Activated naive CD8-positive, alpha-beta T cell (primary cell): Measurements from ENCODE around the gene ZNF526.
A peak's percentile ranks its signal among the peaks of the same experiment; 100 is the strongest.

Experiments
- H3K27ac Mint-ChIP-seq: one replicate; pipeline ENCODE4 v1.8.0; 2021; ENCODE audit warnings: mixed read lengths
- H3K27me3 Mint-ChIP-seq: one replicate; pipeline ENCODE4 v1.8.0; 2021; ENCODE audit warnings: mixed read lengths
- H3K36me3 Mint-ChIP-seq: one replicate; pipeline ENCODE4 v1.8.0; 2021; ENCODE audit warnings: mixed read lengths
- H3K4me1 Mint-ChIP-seq: one replicate; pipeline ENCODE4 v1.8.0; 2021; ENCODE audit warnings: low read depth, mixed read lengths
- H3K4me3 Mint-ChIP-seq: one replicate; pipeline ENCODE4 v1.8.0; 2021; ENCODE audit warnings: mild to moderate bottlenecking, mixed read lengths
- H3K9me3 Mint-ChIP-seq: one replicate; pipeline ENCODE4 v1.8.0; 2021; ENCODE audit warnings: low read depth, mixed read lengths

ZNF526 gene

GRCh38 chr19:42219812-42220750 lies at the start of gene ZNF526:
Gene ZNF526, plus strand, starts transcription at chr19:42220312. Its CDS starts 4,092 bp downstream, at chr19:42224404.
- Mint-ChIP-seq H3K27ac (peak within 1 kb of the TSS; percentile 99), H3K9me3 (no peaks in the 10 kb centered on the region), H3K4me1 (peaks cover 59% of the 10 kb centered on the region), H3K4me3 (peak within 1 kb of the TSS; percentile 100), H3K27me3 (no peaks in the 10 kb centered on the region), H3K36me3 (peaks cover 5% of the 10 kb centered on the region)

GRCh38 chr19:42170715-42171114 lies 49.4 kb upstream of the ZNF526 start:
- no peak overlapping the region for H3K27ac Mint-ChIP-seq
- H3K9me3 Mint-ChIP-seq, result no peaks in the 10 kb centered on the region

GRCh38 chr19:42172261-42172660 lies 47.9 kb upstream of the ZNF526 start:
- peaks cover 9% of the 10 kb centered on the region for H3K4me1 Mint-ChIP-seq
- no peak overlapping the region for H3K4me3 Mint-ChIP-seq
- H3K36me3 Mint-ChIP-seq, result no peaks in the 10 kb centered on the region
- no peak overlapping the region for H3K27ac Mint-ChIP-seq
- peaks cover 7% of the 10 kb centered on the region for H3K27me3 Mint-ChIP-seq
- H3K9me3 Mint-ChIP-seq, result no peaks in the 10 kb centered on the region

More at GRCh38 chr19:42170715-42171114, 49.4 kb upstream of the ZNF526 start:
- no peak overlapping the region for H3K4me3 Mint-ChIP-seq
- H3K4me1 Mint-ChIP-seq, result peaks cover 2% of the 10 kb centered on the region
- H3K36me3 Mint-ChIP-seq, result no peaks in the 10 kb centered on the region
- peaks cover 5% of the 10 kb centered on the region for H3K27me3 Mint-ChIP-seq

- H3K4me1 Mint-ChIP-seq, result peaks cover 9% of the 10 kb centered on the region
- no peak overlapping the region for H3K4me3 Mint-ChIP-seq
- no peaks in the 10 kb centered on the region for H3K9me3 Mint-ChIP-seq
- H3K27ac Mint-ChIP-seq, result no peak overlapping the region
- H3K36me3 Mint-ChIP-seq, result no peaks in the 10 kb centered on the region
- peaks cover 7% of the 10 kb centered on the region for H3K27me3 Mint-ChIP-seq
These were observed 46.4 kb upstream of the ZNF526 start for GRCh38 chr19:42173695-42174094.

GRCh38 chr19:42174188-42174587 lies 45.9 kb upstream of the ZNF526 start:
- peaks cover 7% of the 10 kb centered on the region for H3K27me3 Mint-ChIP-seq

GRCh38 chr19:42174958-42175734 lies 45.0 kb upstream of the ZNF526 start:
- H3K27ac Mint-ChIP-seq, result no peak overlapping the region
- no peaks in the 10 kb centered on the region for H3K9me3 Mint-ChIP-seq
- peak overlapping the region; percentile 93 for H3K4me3 Mint-ChIP-seq
- peaks cover 9% of the 10 kb centered on the region for H3K4me1 Mint-ChIP-seq
- peaks cover 13% of the 10 kb centered on the region for H3K27me3 Mint-ChIP-seq
- no peaks in the 10 kb centered on the region for H3K36me3 Mint-ChIP-seq

More at GRCh38 chr19:42174188-42174587, 45.9 kb upstream of the ZNF526 start:
- Mint-ChIP-seq H3K4me3 (peak overlapping the region; percentile 21), H3K9me3 (no peaks in the 10 kb centered on the region), H3K36me3 (no peaks in the 10 kb centered on the region), H3K27ac (no peak overlapping the region), H3K4me1 (peaks cover 9% of the 10 kb centered on the region)

GRCh38 chr19:42175952-42176648 lies 44.0 kb upstream of the ZNF526 start:
- H3K36me3 Mint-ChIP-seq, result no peaks in the 10 kb centered on the region
- no peak overlapping the region for H3K27ac Mint-ChIP-seq
- H3K27me3 Mint-ChIP-seq, result peaks cover 13% of the 10 kb centered on the region
- H3K9me3 Mint-ChIP-seq, result no peaks in the 10 kb centered on the region
- peak overlapping the region; percentile 93 for H3K4me3 Mint-ChIP-seq
- H3K4me1 Mint-ChIP-seq, result peaks cover 9% of the 10 kb centered on the region

- Mint-ChIP-seq H3K9me3 (no peaks in the 10 kb centered on the region), H3K27me3 (peaks cover 13% of the 10 kb centered on the region), H3K36me3 (no peaks in the 10 kb centered on the region), H3K4me3 (peak overlapping the region; percentile 93), H3K4me1 (peaks cover 9% of the 10 kb centered on the region), H3K27ac (no peak overlapping the region)
These were observed 43.5 kb upstream of the ZNF526 start for GRCh38 chr19:42176649-42176989.

GRCh38 chr19:42176990-42177685 lies 43.0 kb upstream of the ZNF526 start:
- Mint-ChIP-seq H3K9me3 (no peaks in the 10 kb centered on the region), H3K27ac (no peak overlapping the region), H3K4me3 (no peak overlapping the region), H3K27me3 (peaks cover 13% of the 10 kb centered on the region), H3K36me3 (no peaks in the 10 kb centered on the region), H3K4me1 (peaks cover 9% of the 10 kb centered on the region)

GRCh38 chr19:42177686-42178019 lies 42.5 kb upstream of the ZNF526 start:
- Mint-ChIP-seq H3K4me3 (no peak overlapping the region), H3K27ac (no peak overlapping the region), H3K9me3 (no peaks in the 10 kb centered on the region), H3K4me1 (peaks cover 11% of the 10 kb centered on the region), H3K36me3 (no peaks in the 10 kb centered on the region), H3K27me3 (peaks cover 13% of the 10 kb centered on the region)

GRCh38 chr19:42178791-42179674 lies 41.1 kb upstream of the ZNF526 start:
- Mint-ChIP-seq H3K4me1 (peaks cover 17% of the 10 kb centered on the region), H3K4me3 (no peak overlapping the region), H3K36me3 (no peaks in the 10 kb centered on the region), H3K27ac (no peak overlapping the region), H3K27me3 (peaks cover 13% of the 10 kb centered on the region), H3K9me3 (no peaks in the 10 kb centered on the region)

- H3K36me3 Mint-ChIP-seq, result no peaks in the 10 kb centered on the region
- H3K4me1 Mint-ChIP-seq, result peaks cover 32% of the 10 kb centered on the region
- peaks cover 6% of the 10 kb centered on the region for H3K27me3 Mint-ChIP-seq
- no peak overlapping the region for H3K4me3 Mint-ChIP-seq
- H3K27ac Mint-ChIP-seq, result peak overlapping the region; percentile 71
- H3K9me3 Mint-ChIP-seq, result no peaks in the 10 kb centered on the region
These were observed 35.7 kb upstream of the ZNF526 start for GRCh38 chr19:42184401-42184861.

- Mint-ChIP-seq H3K9me3 (no peaks in the 10 kb centered on the region), H3K27ac (peak overlapping the region; percentile 16), H3K4me3 (peak overlapping the region; percentile 4), H3K27me3 (no peaks in the 10 kb centered on the region), H3K4me1 (peaks cover 32% of the 10 kb centered on the region), H3K36me3 (no peaks in the 10 kb centered on the region)
These were observed 34.8 kb upstream of the ZNF526 start for GRCh38 chr19:42185277-42185676.
